H9 (cell line): ENCODE data around the gene NCAPH2. TPM values are rescaled to one million over a fixed set of nuclear protein-coding genes. Genes with fewer than 3 reads are reported as not detected.

Experiments
- DNase-seq: peaks from one replicate; pipeline ENCODE4 v3.0.0-alpha.2; 2017
- H2AFZ ChIP-seq: one replicate; pipeline ENCODE4 v1.6.1; 2013; ENCODE audit warnings: mild to moderate bottlenecking, low read length, control low read depth, moderate library complexity
- H2AK5ac ChIP-seq: 2 replicates; pipeline ENCODE4 v1.6.1; 2013; ENCODE audit warnings: low read length, control low read depth, mixed read lengths; ENCODE audit not compliant: insufficient read length
- H2BK120ac ChIP-seq: one replicate; pipeline ENCODE4 v1.6.1; 2013; ENCODE audit warnings: low read depth, mild to moderate bottlenecking, low read length, control low read depth, inconsistent platforms; ENCODE audit not compliant: poor library complexity, severe bottlenecking
- H2BK12ac ChIP-seq: 2 replicates; pipeline ENCODE4 v1.6.1; 2013; ENCODE audit warnings: low read length, control low read depth, mixed read lengths, low read depth; ENCODE audit not compliant: insufficient read length
- H2BK15ac ChIP-seq: 2 replicates; pipeline ENCODE4 v1.6.1; 2013; ENCODE audit warnings: low read depth, low read length, control low read depth
- H2BK20ac ChIP-seq: one replicate; pipeline ENCODE4 v1.6.1; 2013; ENCODE audit warnings: low read depth, mild to moderate bottlenecking, low read length, control low read depth, inconsistent platforms; ENCODE audit not compliant: poor library complexity, severe bottlenecking
- H2BK5ac ChIP-seq: 2 replicates; pipeline ENCODE4 v1.6.1; 2013; ENCODE audit warnings: low read length, control low read depth, mixed read lengths; ENCODE audit not compliant: insufficient read length
- H3K14ac ChIP-seq: 2 replicates; pipeline ENCODE4 v1.6.1; 2013; ENCODE audit warnings: low read length, control low read depth; ENCODE audit not compliant: insufficient read depth
- H3K18ac ChIP-seq: 2 replicates; pipeline ENCODE4 v1.6.1; 2013; ENCODE audit warnings: low read depth, mild to moderate bottlenecking, mixed read lengths, low read length, control low read depth; ENCODE audit not compliant: insufficient read length
- H3K23ac ChIP-seq: 2 replicates; pipeline ENCODE4 v1.6.1; 2013; ENCODE audit warnings: low read length, control low read depth, mixed read lengths, low read depth; ENCODE audit not compliant: insufficient read length
- H3K23me2 ChIP-seq: 2 replicates; pipeline ENCODE4 v1.6.1; 2013; ENCODE audit warnings: low read depth, mild to moderate bottlenecking, mixed read lengths, low read length, control low read depth; ENCODE audit not compliant: insufficient read length, poor library complexity, severe bottlenecking
- H3K27ac ChIP-seq: 2 replicates; pipeline ENCODE4 v1.5.1; 2013; ENCODE audit warnings: low read length, control low read depth, mixed read lengths, low read depth; ENCODE audit not compliant: insufficient read length
- H3K27me3 ChIP-seq: 2 replicates; pipeline ENCODE4 v1.6.1; 2013; ENCODE audit warnings: low read length, control low read depth, inconsistent platforms; ENCODE audit not compliant: insufficient read depth
- H3K4ac ChIP-seq: 2 replicates; pipeline ENCODE4 v1.6.1; 2013; ENCODE audit warnings: low read depth, mild to moderate bottlenecking, control low read depth, inconsistent platforms, low read length, moderate library complexity
- H3K4me1 ChIP-seq: 2 replicates; pipeline ENCODE4 v1.6.1; 2013; ENCODE audit warnings: low read length, control low read depth, inconsistent platforms; ENCODE audit not compliant: insufficient read depth
- H3K4me2 ChIP-seq: 2 replicates; pipeline ENCODE4 v1.6.1; 2013; ENCODE audit warnings: low read length, control low read depth, mixed read lengths; ENCODE audit not compliant: insufficient read length, insufficient read depth
- H3K56ac ChIP-seq: 2 replicates; pipeline ENCODE4 v1.6.1; 2013; ENCODE audit warnings: low read depth, mild to moderate bottlenecking, mixed read lengths, low read length, control low read depth; ENCODE audit not compliant: insufficient read length
- H3K79me1 ChIP-seq: 2 replicates; pipeline ENCODE4 v1.6.1; 2013; ENCODE audit warnings: low read depth, mild to moderate bottlenecking, moderate library complexity, low read length, control low read depth, inconsistent platforms; ENCODE audit not compliant: insufficient read depth, poor library complexity, severe bottlenecking
- H3K79me2 ChIP-seq: 2 replicates; pipeline ENCODE4 v1.6.1; 2013; ENCODE audit warnings: low read length, control low read depth, inconsistent platforms; ENCODE audit not compliant: insufficient read depth
- H3K9ac ChIP-seq: 2 replicates; pipeline ENCODE4 v1.6.1; 2013; ENCODE audit warnings: low read length, control low read depth, mixed read lengths; ENCODE audit not compliant: insufficient read length; ENCODE audit errors: extremely low read depth
- H3K9me3 ChIP-seq: one replicate; pipeline ENCODE4 v1.6.1; 2013; ENCODE audit warnings: low read depth, low read length, inconsistent platforms; ENCODE audit not compliant: control insufficient read depth
- H3T11ph ChIP-seq: one replicate; pipeline ENCODE4 v1.6.1; 2013; ENCODE audit warnings: mild to moderate bottlenecking, low read length, control low read depth, inconsistent platforms
- H4K20me1 ChIP-seq: one replicate; pipeline ENCODE4 v1.6.1; 2013; ENCODE audit not compliant: control insufficient read depth, insufficient read length, insufficient read depth
- H4K5ac ChIP-seq: 2 replicates; pipeline ENCODE4 v1.6.1; 2013; ENCODE audit warnings: low read depth, mild to moderate bottlenecking, mixed read lengths, low read length, control low read depth; ENCODE audit not compliant: insufficient read length
- H4K8ac ChIP-seq: replicated peaks from 2 replicates; pipeline ENCODE4 v1.6.1; 2013; ENCODE audit warnings: low read length, control low read depth, mixed read lengths, low read depth; ENCODE audit not compliant: insufficient read length
- H4K91ac ChIP-seq: 2 replicates; pipeline ENCODE4 v1.6.1; 2013; ENCODE audit warnings: low read depth, mild to moderate bottlenecking, moderate library complexity, mixed read lengths, low read length, control low read depth; ENCODE audit not compliant: insufficient read length
- H3K27ac Mint-ChIP-seq, 3 experiments: 2 replicates in 2 of 3; 3 replicates in 1 of 3; pipeline ENCODE4 v1.8.0; 2020 to 2021; ENCODE audit warnings: mixed read lengths in 3 of 3, mild to moderate bottlenecking in 1 of 3, moderate library complexity in 1 of 3
- H3K27me3 Mint-ChIP-seq: 2 replicates; pipeline ENCODE4 v1.8.0; 2021; ENCODE audit warnings: low read depth, mild to moderate bottlenecking, moderate library complexity, mixed read lengths
- H3K36me3 Mint-ChIP-seq, 3 experiments: 2 replicates in 2 of 3; 3 replicates in 1 of 3; pipeline ENCODE4 v1.8.0; 2020 to 2021; ENCODE audit warnings: low read depth in 3 of 3, mixed read lengths in 3 of 3; ENCODE audit not compliant: insufficient read depth in 1 of 3
- H3K4me1 Mint-ChIP-seq, 2 experiments: 2 replicates each; pipeline ENCODE4 v1.8.0; 2020; ENCODE audit warnings: mixed read lengths in 2 of 2
- H3K4me3 Mint-ChIP-seq, 2 experiments: 2 replicates in 1 of 2; 3 replicates in 1 of 2; pipeline ENCODE4 v1.8.0; 2020 to 2021; ENCODE audit warnings: mild to moderate bottlenecking in 2 of 2, mixed read lengths in 2 of 2, moderate library complexity in 1 of 2
- H3K9me3 Mint-ChIP-seq, 2 experiments: 2 replicates in 1 of 2; 3 replicates in 1 of 2; pipeline ENCODE4 v1.8.0; 2020; ENCODE audit warnings: mild to moderate bottlenecking in 2 of 2, mixed read lengths in 2 of 2, moderate library complexity in 1 of 2
- CTCF ChIP-seq: fragments of 200-600 bp; sonication (generic); conservative IDR thresholded peaks from 3 replicates; pipeline ENCODE4 v1.8.0; 2021; ENCODE audit warnings: antibody characterized with exemption, mild to moderate bottlenecking
- WGBS: extraction: QIAGEN DNeasy Blood & Tissue Kit; methylation state at CpG from one replicate; pipeline ENCODE4 v1.1.7; 2013; ENCODE audit warnings: missing lambda C conversion rate, low lambda C conversion rate, mixed read lengths; ENCODE audit not compliant: insufficient read length; ENCODE audit errors: extremely low coverage; 5-methylcytosine and 5-hydroxymethylcytosine counted together
- total RNA-seq: library from RNA; stranded (reverse); gene quantifications from 2 replicates; pipeline ENCODE4 v1.2.1, GENCODE V29; 2021

The NCAPH2 gene
- total RNA-seq, 1 experiment from 2014 or later, result 76.2 TPM

- peak overlapping the region; percentile 81 to 91 for H3K4me3 Mint-ChIP-seq
- DNase-seq, result no peak
- H3K36me3 Mint-ChIP-seq, result peaks cover 0 to 7% (median 0%) of the 10 kb centered on the region in 3 experiments; a peak in 4 of 7 replicates
- Histone ChIP-seq H2BK12ac (no peak overlapping the region), H2BK15ac (no peak overlapping the region), H3K79me1 (peaks cover 16% of the 10 kb centered on the region), H3K18ac (no peak overlapping the region), H3K27ac (no peak overlapping the region), H3K79me2 (peaks cover 16% of the 10 kb centered on the region; the same call in 1 of the 2 replicates), H3K56ac (no peak overlapping the region), H3K4me2 (peak overlapping the region; percentile 68), H3K4me1 (no peaks in the 10 kb centered on the region; the same call in 1 of the 2 replicates), H3K14ac (no peak overlapping the region; the same call in 1 of the 2 replicates), H2AFZ (no peak overlapping the region), H2AK5ac (no peak overlapping the region), H2BK120ac (no peak overlapping the region), H3T11ph (no peak overlapping the region), H4K5ac (no peak overlapping the region), H3K23ac (no peak overlapping the region), H4K91ac (no peak overlapping the region), H3K9me3 (no peaks in the 10 kb centered on the region), H3K23me2 (peaks cover 11% of the 10 kb centered on the region), H2BK5ac (no peak overlapping the region), H2BK20ac (no peak overlapping the region), H3K9ac (peak overlapping the region; percentile 42), H4K8ac (no peak overlapping the region), H3K4ac (no peak overlapping the region), H3K27me3 (no peaks in the 10 kb centered on the region), H4K20me1 (peaks cover 4% of the 10 kb centered on the region)
- H3K4me1 Mint-ChIP-seq, result peaks cover 38 to 39% of the 10 kb centered on the region in 2 experiments
- no peaks in the 10 kb centered on the region for H3K9me3 Mint-ChIP-seq
- H3K27ac Mint-ChIP-seq, result 0 out of 7 replicates have a peak overlapping the region, but pooled peaks of 1 of the 3 experiments have one; percentile 61
- H3K27me3 Mint-ChIP-seq, result peaks cover 17% of the 10 kb centered on the region
- TF ChIP-seq CTCF, result no peak
- no CpG with 5 or more reads among the region's 62 CpGs for WGBS
Observed at GRCh38 chr22:50473855-50474671, 34.0 kb upstream of the NCAPH2 start.
